NCI-H2081 (cell line): ENCODE results near the gene MAPK10.
"Not testable (repeated sequence)": the region's sequence is repeated elsewhere in the genome, so short reads cannot be mapped to it uniquely, and the experiment has no call there.

Experiments used
- DNase-seq, 2 experiments: peaks; one replicate each; lab custom pipeline; 2025; lab: John Stamatoyannopoulos, UW

The MAPK10 gene

GRCh38 chr4:86338989-86339388 lies 20.9 kb downstream of the MAPK10 start:
- no peak for DNase-seq

- DNase-seq = no peak
Measured at GRCh38 chr4:86338521-86338920, 21.3 kb downstream of the MAPK10 start.

GRCh38 chr4:86334020-86334750 lies 25.7 kb downstream of the MAPK10 start:
- DNase-seq = no peak

- no peak for DNase-seq
Measured at GRCh38 chr4:86333236-86333635, 26.6 kb downstream of the MAPK10 start.

- no peak for DNase-seq
Measured at GRCh38 chr4:86330961-86331742, 28.7 kb downstream of the MAPK10 start.

GRCh38 chr4:86330411-86330810 lies 29.4 kb downstream of the MAPK10 start:
- not testable (repeated sequence) for DNase-seq

GRCh38 chr4:86329431-86329830 lies 30.4 kb downstream of the MAPK10 start:
- DNase-seq = no peak

- no peak for DNase-seq
Measured at GRCh38 chr4:86326400-86326799, 33.5 kb downstream of the MAPK10 start.

GRCh38 chr4:86319390-86319789 lies 40.5 kb downstream of the MAPK10 start:
- DNase-seq = no peak

- no peak for DNase-seq
Measured at GRCh38 chr4:86315579-86315978, 44.3 kb downstream of the MAPK10 start.

GRCh38 chr4:86313656-86314055 lies 46.2 kb downstream of the MAPK10 start:
- no peak for DNase-seq

GRCh38 chr4:86307432-86307831 lies 52.4 kb downstream of the MAPK10 start:
- DNase-seq = no peak

GRCh38 chr4:86306816-86307215 lies 53.0 kb downstream of the MAPK10 start:
- DNase-seq = no peak

GRCh38 chr4:86302830-86303229 lies 57.0 kb downstream of the MAPK10 start:
- DNase-seq = peak in 1 of 2 experiments; percentile 5

- DNase-seq = peak; percentile 69 to 93
Measured at GRCh38 chr4:86302251-86302650, 57.6 kb downstream of the MAPK10 start.

- DNase-seq = no peak
Measured at GRCh38 chr4:86300516-86300915, 59.3 kb downstream of the MAPK10 start.

GRCh38 chr4:86296865-86297264 lies 63.0 kb downstream of the MAPK10 start:
- DNase-seq = no peak

GRCh38 chr4:86294883-86295282 lies 65.0 kb downstream of the MAPK10 start:
- peak in 1 of 2 experiments; percentile 10 for DNase-seq

GRCh38 chr4:86291180-86291579 lies 68.7 kb downstream of the MAPK10 start:
- DNase-seq = no peak

- DNase-seq = no peak
Measured at GRCh38 chr4:86286726-86287125, 73.1 kb downstream of the MAPK10 start.

- no peak for DNase-seq
Measured at GRCh38 chr4:86283371-86283770, 76.5 kb downstream of the MAPK10 start.

GRCh38 chr4:86280246-86280645 lies 79.6 kb downstream of the MAPK10 start:
- DNase-seq = no peak

GRCh38 chr4:86279293-86279960 lies 80.4 kb downstream of the MAPK10 start:
- DNase-seq = no peak
